ENCODE results near the gene TLL2.

DNA sequence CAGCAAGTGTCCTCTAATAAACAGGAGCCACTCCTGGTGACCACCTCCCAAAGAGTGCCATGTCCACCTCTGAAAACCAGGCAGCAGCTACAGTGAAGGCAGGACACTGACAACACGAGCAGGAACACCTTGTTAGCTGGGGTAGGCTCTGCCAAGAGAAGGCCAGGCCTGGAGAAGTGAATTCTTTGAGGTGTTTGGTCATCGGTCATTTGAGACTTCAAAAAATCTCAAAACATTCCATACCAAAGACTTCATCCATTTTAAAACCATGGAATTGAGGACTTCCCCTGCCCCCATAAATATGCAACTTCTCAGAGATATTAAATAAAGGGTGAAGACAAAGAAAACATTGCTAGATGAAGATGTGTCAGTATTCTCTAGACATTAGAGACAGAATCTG lies 126.6 kb downstream of the TLL2 start:
- TF ChIP-seq, protein P1, sequence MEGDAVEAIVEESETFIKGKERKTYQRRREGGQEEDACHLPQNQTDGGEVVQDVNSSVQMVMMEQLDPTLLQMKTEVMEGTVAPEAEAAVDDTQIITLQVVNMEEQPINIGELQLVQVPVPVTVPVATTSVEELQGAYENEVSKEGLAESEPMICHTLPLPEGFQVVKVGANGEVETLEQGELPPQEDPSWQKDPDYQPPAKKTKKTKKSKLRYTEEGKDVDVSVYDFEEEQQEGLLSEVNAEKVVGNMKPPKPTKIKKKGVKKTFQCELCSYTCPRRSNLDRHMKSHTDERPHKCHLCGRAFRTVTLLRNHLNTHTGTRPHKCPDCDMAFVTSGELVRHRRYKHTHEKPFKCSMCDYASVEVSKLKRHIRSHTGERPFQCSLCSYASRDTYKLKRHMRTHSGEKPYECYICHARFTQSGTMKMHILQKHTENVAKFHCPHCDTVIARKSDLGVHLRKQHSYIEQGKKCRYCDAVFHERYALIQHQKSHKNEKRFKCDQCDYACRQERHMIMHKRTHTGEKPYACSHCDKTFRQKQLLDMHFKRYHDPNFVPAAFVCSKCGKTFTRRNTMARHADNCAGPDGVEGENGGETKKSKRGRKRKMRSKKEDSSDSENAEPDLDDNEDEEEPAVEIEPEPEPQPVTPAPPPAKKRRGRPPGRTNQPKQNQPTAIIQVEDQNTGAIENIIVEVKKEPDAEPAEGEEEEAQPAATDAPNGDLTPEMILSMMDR (IDR thresholded peaks at IDR 0.05) = no peak
- TF ChIP-seq POLR2A (IDR thresholded peaks at IDR 0.05) = no peak

All from adrenal gland (tissue), 5 donors.